HG02623 (cell line): Measurements from ENCODE around the gene RASA3.
"Not testable (repeated sequence)": the region's sequence is repeated elsewhere in the genome, so short reads cannot be mapped to it uniquely, and the experiment has no call there.

ENCODE experiments used
- ATAC-seq: cut with Tn5 transposase; IDR thresholded peaks from one replicate; pipeline ENCODE4 v1.9.1; 2021; ENCODE audit warnings: moderate library complexity; ENCODE audit not compliant: unreplicated experiment

The RASA3 gene

GRCh38 chr13:114142640-114143490 is 10.4 kb upstream of the RASA3 start:
- no peak for ATAC-seq

- no peak for ATAC-seq
Measured at GRCh38 chr13:114142137-114142550, 9.7 kb upstream of the RASA3 start.

- ATAC-seq, result no peak
Measured at GRCh38 chr13:114141261-114141996, 9.0 kb upstream of the RASA3 start.

- ATAC-seq, result no peak
Measured at GRCh38 chr13:114140906-114141250, 8.5 kb upstream of the RASA3 start.

GRCh38 chr13:114140131-114140905 is 7.9 kb upstream of the RASA3 start:
- no peak for ATAC-seq

- no peak for ATAC-seq
Measured at GRCh38 chr13:114136576-114136975, 4.2 kb upstream of the RASA3 start.

- ATAC-seq, result no peak
Measured at GRCh38 chr13:114135731-114136171, 3.3 kb upstream of the RASA3 start.

- ATAC-seq, result no peak
Measured at GRCh38 chr13:114134944-114135610, 2.7 kb upstream of the RASA3 start.

GRCh38 chr13:114134111-114134943 is 1.9 kb upstream of the RASA3 start:
- ATAC-seq, result no peak

GRCh38 chr13:114133552-114133951 is 1.1 kb upstream of the RASA3 start:
- ATAC-seq, result not testable (repeated sequence)

- not testable (repeated sequence) for ATAC-seq
Measured at GRCh38 chr13:114133126-114133525, 703 bp upstream of the RASA3 start.

- ATAC-seq, result peak; percentile 8
Measured at GRCh38 chr13:114131583-114132418, 622 bp downstream of the RASA3 start.

GRCh38 chr13:114130837-114131582 is 1.4 kb downstream of the RASA3 start:
- ATAC-seq, result no peak

GRCh38 chr13:114130131-114130836 is 2.1 kb downstream of the RASA3 start:
- ATAC-seq, result no peak

- no peak for ATAC-seq
Measured at GRCh38 chr13:114129649-114130062, 2.8 kb downstream of the RASA3 start.

- ATAC-seq, result peak; percentile 48
Measured at GRCh38 chr13:114128624-114129522, 3.5 kb downstream of the RASA3 start.

GRCh38 chr13:114128348-114128623 is 4.1 kb downstream of the RASA3 start:
- ATAC-seq, result no peak
